Bronchial epithelial cell (primary cell): ENCODE results near the gene ASB7. TPM values are rescaled to one million over a fixed set of nuclear protein-coding genes. Genes with fewer than 3 reads are reported as not detected.
"Not testable (repeated sequence)": the region's sequence is repeated elsewhere in the genome, so short reads cannot be mapped to it uniquely, and the experiment has no call there.

Experiments used
- DNase-seq: peaks from one replicate; pipeline ENCODE4 v3.0.0-alpha.2; 2010; ENCODE audit warnings: low read depth
- FAIRE-seq: peaks from 2 replicates; lab custom pipeline; 2011; peaks lifted over from hg19 to GRCh38; lab: Jason Lieb, UNC
- H3K27me3 ChIP-seq: 2 replicates; pipeline ENCODE4 v1.5.1; 2011; ENCODE audit warnings: low read length; ENCODE audit not compliant: control insufficient read depth, insufficient read depth
- H3K36me3 ChIP-seq: 2 replicates; pipeline ENCODE4 v1.5.1; 2011; ENCODE audit warnings: low read length; ENCODE audit not compliant: control insufficient read depth, insufficient read depth
- H3K4me3 ChIP-seq: 2 replicates; pipeline ENCODE4 v1.5.1; 2011; ENCODE audit warnings: mild to moderate bottlenecking, low read depth, low read length, control low read depth
- total RNA-seq: library from RNA; depleted of rRNA; stranded (reverse); fragments of >200 nt; gene quantifications from 2 replicates; pipeline ENCODE4 v1.2.1, GENCODE V29; 2014
- TF ChIP-seq, protein P1 (sequence below): IDR thresholded peaks from 2 replicates; pipeline ENCODE4 v1.5.1; 2011; ENCODE audit warnings: mild to moderate bottlenecking, moderate library complexity, low read length, control low read depth, inconsistent platforms; ENCODE audit not compliant: insufficient read depth, severe bottlenecking

ASB7 gene
- total RNA-seq, 1 donor from 2014 or later = 12.6 TPM

DNA sequence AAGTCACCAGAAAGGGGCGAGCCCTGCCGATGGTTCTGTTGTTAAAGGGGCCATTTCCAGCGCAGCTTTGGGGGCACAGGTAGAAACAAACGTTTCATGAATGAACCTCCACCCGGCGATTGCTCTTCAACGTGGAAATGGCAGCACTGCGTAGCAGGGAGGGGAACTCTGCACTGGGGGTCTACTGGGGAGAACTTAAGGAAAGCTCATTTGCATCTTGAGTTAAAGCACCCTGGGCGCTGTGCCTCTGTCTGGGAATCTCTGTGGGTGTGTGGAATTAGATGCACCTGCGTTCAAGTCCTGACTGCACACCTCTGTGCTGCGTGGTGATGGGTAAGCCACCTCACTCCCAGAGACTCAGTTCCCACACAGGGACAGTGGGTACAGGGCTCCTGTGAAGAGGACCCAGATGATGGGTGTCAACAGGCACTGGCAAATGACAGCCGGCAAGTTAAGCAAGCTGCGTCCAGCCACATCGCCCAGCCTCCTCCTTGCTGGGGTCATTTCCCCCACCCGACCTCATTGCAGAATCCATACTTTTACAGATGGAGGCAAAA lies 68.8 kb downstream of the ASB7 start:
- Histone ChIP-seq H3K4me3 (no peak overlapping the region), H3K27me3 (no peaks in the 10 kb centered on the region), H3K36me3 (no peaks in the 10 kb centered on the region)
- DNase-seq (no peak), FAIRE-seq (no peak)
- TF ChIP-seq, protein P1, sequence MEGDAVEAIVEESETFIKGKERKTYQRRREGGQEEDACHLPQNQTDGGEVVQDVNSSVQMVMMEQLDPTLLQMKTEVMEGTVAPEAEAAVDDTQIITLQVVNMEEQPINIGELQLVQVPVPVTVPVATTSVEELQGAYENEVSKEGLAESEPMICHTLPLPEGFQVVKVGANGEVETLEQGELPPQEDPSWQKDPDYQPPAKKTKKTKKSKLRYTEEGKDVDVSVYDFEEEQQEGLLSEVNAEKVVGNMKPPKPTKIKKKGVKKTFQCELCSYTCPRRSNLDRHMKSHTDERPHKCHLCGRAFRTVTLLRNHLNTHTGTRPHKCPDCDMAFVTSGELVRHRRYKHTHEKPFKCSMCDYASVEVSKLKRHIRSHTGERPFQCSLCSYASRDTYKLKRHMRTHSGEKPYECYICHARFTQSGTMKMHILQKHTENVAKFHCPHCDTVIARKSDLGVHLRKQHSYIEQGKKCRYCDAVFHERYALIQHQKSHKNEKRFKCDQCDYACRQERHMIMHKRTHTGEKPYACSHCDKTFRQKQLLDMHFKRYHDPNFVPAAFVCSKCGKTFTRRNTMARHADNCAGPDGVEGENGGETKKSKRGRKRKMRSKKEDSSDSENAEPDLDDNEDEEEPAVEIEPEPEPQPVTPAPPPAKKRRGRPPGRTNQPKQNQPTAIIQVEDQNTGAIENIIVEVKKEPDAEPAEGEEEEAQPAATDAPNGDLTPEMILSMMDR = no peak

DNA sequence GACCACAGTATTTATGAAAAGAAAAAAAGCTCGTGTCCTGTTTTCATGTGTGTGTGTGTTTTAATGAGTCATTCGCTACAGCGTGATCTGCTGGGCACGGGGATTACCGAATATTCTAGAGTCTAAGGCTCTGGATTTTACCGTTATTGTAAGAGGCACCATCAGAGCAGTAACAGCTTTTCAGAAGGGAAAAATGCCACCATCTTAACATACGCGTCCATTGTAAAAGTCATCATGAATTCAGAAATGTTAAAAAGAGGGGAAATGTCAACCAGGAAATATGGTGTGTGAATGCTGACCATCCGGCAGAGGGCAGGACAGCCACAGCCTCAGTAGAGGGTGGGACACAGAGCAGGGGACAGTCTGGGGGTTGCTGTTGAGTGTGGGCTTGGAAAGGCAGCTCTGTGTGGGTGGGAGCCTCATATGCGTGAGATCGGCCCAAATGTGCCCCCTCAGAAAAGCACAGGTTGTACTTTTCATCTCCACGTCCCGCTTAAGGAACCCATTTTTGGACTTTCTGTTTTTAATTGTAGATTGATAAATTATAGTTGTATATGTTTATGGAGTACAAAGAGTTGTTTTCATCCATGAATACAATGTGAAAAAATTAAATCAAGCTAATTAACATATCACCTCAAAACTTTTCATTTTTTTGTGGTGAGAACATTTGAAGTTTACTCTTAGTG lies 69.6 kb downstream of the ASB7 start:
- TF ChIP-seq, protein P1 = peak; percentile 52
- FAIRE-seq = no peak
- DNase-seq = peak; percentile 34
- no peak overlapping the region for H3K4me3 ChIP-seq
- no peaks in the 10 kb centered on the region for H3K36me3 ChIP-seq
- H3K27me3 ChIP-seq = no peaks in the 10 kb centered on the region

DNA sequence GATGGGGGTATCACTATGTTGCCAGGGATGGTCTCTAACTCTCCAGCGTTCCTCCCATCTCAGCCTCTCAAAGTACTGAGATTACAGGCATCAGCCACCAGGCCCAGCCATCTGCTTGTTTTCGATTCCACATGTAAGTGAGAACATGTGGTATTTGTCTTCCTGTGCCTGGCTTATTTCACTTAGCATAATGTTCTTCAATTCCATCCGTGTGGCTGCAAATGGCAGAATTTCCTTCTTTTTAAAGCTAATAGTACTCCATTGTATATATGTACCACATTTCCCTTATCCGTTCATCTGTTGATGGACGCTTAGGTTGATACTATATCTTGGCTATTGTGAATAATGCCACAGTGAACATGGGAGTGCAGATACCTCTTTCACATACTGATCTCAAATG lies 70.6 kb downstream of the ASB7 start:
- TF ChIP-seq, protein P1 = no peak
- H3K27me3 ChIP-seq = no peaks in the 10 kb centered on the region
- DNase-seq (no peak), FAIRE-seq (no peak)
- H3K36me3 ChIP-seq = no peaks in the 10 kb centered on the region
- H3K4me3 ChIP-seq = no peak overlapping the region

DNA sequence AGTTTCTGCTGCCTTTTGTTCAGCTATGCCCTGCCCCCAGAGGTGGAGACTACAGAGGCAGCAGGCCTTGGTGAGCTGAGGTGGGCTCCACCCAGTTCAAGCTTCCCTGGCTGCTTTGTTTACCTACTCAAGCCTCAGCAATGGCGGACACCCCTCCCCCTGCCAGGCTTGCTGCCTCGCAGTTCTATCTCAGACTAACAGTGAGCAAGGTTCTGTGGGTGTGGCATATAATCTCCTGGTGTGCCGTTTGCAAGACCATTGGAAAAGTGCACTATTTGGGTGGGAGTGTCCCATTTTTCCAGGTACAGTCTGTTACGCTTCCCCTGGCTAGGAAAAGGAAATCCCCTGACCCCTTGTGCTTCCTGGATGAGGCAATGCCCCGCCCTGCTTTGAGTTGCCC lies 76.8 kb downstream of the ASB7 start:
- not testable (repeated sequence) for H3K4me3 ChIP-seq, H3K36me3 ChIP-seq, FAIRE-seq, DNase-seq, H3K27me3 ChIP-seq

DNA sequence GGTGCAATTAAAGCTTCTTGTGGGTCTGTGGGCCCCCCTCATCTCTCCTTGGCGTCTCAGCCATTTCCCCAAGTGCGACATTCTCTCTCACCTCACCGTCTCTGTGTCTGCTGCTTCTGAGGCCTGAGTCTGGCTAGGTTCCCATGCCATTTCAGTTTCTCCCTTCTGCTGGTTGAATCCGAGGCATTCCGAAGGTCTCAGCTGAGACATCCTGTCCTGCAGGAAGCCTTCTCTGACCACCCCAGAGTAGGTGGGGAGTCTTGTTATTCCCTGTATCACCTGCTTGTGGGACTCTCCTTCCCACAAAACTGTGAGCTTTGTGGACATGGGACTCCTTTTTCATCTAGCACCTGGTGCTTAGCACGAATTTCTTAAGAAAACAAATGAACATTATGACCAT lies 78.3 kb downstream of the ASB7 start:
- H3K4me3 ChIP-seq = no peak overlapping the region
- no peaks in the 10 kb centered on the region for H3K36me3 ChIP-seq
- FAIRE-seq (no peak), DNase-seq (no peak)
- H3K27me3 ChIP-seq = no peaks in the 10 kb centered on the region
- TF ChIP-seq, protein P1 = no peak

DNA sequence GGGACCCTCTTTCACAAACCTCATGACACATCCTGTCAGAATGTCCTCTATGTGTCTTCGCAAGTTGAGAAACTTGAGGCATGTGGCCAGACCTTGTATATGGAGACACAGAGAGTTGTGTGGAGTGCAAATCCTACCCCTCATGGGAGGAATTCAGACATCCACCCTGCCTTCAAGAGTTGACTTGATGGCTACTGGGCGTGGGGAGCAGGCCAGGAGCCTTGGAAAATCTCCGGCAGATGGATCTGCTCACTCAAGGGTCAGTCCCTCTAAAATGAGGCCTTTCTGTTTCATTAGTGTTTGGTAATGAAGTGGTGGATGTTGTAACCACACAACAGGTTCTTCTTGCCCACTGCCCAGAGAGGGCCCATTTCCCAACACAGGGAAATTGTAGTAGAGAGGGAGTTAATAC lies 79.0 kb downstream of the ASB7 start:
- TF ChIP-seq, protein P1 = no peak
- no peak for DNase-seq
- H3K4me3 ChIP-seq = no peak overlapping the region
- H3K36me3 ChIP-seq = no peaks in the 10 kb centered on the region
- FAIRE-seq = no peak
- H3K27me3 ChIP-seq = no peaks in the 10 kb centered on the region
